ENCODE data around the gene TSGA10IP. TPM values are rescaled to one million over a fixed set of nuclear protein-coding genes. Genes with fewer than 3 reads are reported as not detected.

The TSGA10IP gene
- total and polyA plus RNA-seq, 2 experiments from 2014 or later, result 1.6 to 2.0 TPM

- Histone ChIP-seq H3K36me3 (ENCODE audit: insufficient read depth) (no peaks in the 10 kb centered on the region), H3K27ac (ENCODE audit: low read depth) (no peak overlapping the region), H3K4me2 (peak overlapping the region; percentile 40; the same call in 1 of the 2 replicates), H3K79me2 (replicated peaks; ENCODE audit: insufficient read depth) (no peaks in the 10 kb centered on the region), H3K27me3 (ENCODE audit: insufficient read depth) (peaks cover 61% of the 10 kb centered on the region), H3K4me3 (no peak overlapping the region), H2AFZ (no peak overlapping the region), H3F3A (replicated peaks; ENCODE audit: low read depth) (peaks cover 16% of the 10 kb centered on the region), H3K4me1 (ENCODE audit: insufficient read depth) (peaks cover 8% of the 10 kb centered on the region), H4K20me1 (replicated peaks; ENCODE audit: insufficient read depth) (no peaks in the 10 kb centered on the region), H3K9me2 (ENCODE audit: insufficient read depth) (no peaks in the 10 kb centered on the region)
- Mint-ChIP-seq H3K9me3 (peaks cover 2% of the 10 kb centered on the region; the same call in 1 of the 3 replicates), H3K27me3 (ENCODE audit: insufficient read depth, low read depth, poor library complexity) (peaks cover 47% of the 10 kb centered on the region), H3K36me3 (ENCODE audit: low read depth) (no peaks in the 10 kb centered on the region), H3K27ac (no peak overlapping the region), H3K4me3 (no peak overlapping the region), H3K4me1 (peaks cover 7% of the 10 kb centered on the region; the same call in 2 of the 3 replicates)
- ATAC-seq (peak; percentile 10), DNase-seq (ENCODE audit: low spot score) (peak; percentile 72)
- TF ChIP-seq EZH2 (IDR thresholded peaks at IDR 0.05; ENCODE audit: low read depth, unreplicated experiment) (no peak), REST (IDR thresholded peaks at IDR 0.05; ENCODE audit: unreplicated experiment) (no peak), CTCF (conservative IDR thresholded peaks at IDR 0.05; ENCODE audit: low read depth in 2 of 2) (no peak), JUNB (IDR thresholded peaks at IDR 0.05; ENCODE audit: unreplicated experiment) (no peak), STAT1 (IDR thresholded peaks at IDR 0.05; ENCODE audit: unreplicated experiment) (no peak), NANOG (IDR thresholded peaks at IDR 0.05; ENCODE audit: borderline replicate concordance) (no peak), ZNF114 (CRISPR knock-in tag; IDR thresholded peaks at IDR 0.05) (no peak), ZNF331 (CRISPR knock-in tag; IDR thresholded peaks at IDR 0.05; ENCODE audit: low read depth) (no peak), POLR2AphosphoS5 (IDR thresholded peaks at IDR 0.05; ENCODE audit: low read depth) (no peak), CREB1 (CRISPR knock-in tag; IDR thresholded peaks at IDR 0.05; ENCODE audit: low read depth) (no peak), EZH2phosphoT487 (IDR thresholded peaks at IDR 0.05; ENCODE audit: unreplicated experiment) (no peak)
- TF ChIP-seq, protein P1, sequence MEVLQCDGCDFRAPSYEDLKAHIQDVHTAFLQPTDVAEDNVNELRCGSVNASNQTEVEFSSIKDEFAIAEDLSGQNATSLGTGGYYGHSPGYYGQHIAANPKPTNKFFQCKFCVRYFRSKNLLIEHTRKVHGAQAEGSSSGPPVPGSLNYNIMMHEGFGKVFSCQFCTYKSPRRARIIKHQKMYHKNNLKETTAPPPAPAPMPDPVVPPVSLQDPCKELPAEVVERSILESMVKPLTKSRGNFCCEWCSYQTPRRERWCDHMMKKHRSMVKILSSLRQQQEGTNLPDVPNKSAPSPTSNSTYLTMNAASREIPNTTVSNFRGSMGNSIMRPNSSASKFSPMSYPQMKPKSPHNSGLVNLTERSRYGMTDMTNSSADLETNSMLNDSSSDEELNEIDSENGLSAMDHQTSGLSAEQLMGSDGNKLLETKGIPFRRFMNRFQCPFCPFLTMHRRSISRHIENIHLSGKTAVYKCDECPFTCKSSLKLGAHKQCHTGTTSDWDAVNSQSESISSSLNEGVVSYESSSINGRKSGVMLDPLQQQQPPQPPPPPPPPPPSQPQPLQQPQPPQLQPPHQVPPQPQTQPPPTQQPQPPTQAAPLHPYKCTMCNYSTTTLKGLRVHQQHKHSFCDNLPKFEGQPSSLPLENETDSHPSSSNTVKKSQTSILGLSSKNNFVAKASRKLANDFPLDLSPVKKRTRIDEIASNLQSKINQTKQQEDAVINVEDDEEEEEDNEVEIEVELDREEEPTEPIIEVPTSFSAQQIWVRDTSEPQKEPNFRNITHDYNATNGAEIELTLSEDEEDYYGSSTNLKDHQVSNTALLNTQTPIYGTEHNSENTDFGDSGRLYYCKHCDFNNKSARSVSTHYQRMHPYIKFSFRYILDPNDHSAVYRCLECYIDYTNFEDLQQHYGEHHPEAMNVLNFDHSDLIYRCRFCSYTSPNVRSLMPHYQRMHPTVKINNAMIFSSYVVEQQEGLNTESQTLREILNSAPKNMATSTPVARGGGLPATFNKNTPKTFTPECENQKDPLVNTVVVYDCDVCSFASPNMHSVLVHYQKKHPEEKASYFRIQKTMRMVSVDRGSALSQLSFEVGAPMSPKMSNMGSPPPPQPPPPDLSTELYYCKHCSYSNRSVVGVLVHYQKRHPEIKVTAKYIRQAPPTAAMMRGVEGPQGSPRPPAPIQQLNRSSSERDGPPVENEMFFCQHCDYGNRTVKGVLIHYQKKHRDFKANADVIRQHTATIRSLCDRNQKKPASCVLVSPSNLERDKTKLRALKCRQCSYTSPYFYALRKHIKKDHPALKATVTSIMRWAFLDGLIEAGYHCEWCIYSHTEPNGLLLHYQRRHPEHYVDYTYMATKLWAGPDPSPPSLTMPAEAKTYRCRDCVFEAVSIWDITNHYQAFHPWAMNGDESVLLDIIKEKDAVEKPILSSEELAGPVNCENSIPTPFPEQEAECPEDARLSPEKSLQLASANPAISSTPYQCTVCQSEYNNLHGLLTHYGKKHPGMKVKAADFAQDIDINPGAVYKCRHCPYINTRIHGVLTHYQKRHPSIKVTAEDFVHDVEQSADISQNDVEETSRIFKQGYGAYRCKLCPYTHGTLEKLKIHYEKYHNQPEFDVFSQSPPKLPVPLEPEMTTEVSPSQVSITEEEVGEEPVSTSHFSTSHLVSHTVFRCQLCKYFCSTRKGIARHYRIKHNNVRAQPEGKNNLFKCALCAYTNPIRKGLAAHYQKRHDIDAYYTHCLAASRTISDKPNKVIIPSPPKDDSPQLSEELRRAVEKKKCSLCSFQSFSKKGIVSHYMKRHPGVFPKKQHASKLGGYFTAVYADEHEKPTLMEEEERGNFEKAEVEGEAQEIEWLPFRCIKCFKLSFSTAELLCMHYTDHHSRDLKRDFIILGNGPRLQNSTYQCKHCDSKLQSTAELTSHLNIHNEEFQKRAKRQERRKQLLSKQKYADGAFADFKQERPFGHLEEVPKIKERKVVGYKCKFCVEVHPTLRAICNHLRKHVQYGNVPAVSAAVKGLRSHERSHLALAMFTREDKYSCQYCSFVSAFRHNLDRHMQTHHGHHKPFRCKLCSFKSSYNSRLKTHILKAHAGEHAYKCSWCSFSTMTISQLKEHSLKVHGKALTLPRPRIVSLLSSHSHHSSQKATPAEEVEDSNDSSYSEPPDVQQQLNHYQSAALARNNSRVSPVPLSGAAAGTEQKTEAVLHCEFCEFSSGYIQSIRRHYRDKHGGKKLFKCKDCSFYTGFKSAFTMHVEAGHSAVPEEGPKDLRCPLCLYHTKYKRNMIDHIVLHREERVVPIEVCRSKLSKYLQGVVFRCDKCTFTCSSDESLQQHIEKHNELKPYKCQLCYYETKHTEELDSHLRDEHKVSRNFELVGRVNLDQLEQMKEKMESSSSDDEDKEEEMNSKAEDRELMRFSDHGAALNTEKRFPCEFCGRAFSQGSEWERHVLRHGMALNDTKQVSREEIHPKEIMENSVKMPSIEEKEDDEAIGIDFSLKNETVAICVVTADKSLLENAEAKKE (CRISPR knock-in tag; IDR thresholded peaks at IDR 0.05), result no peak
- TF ChIP-seq, protein P2, sequence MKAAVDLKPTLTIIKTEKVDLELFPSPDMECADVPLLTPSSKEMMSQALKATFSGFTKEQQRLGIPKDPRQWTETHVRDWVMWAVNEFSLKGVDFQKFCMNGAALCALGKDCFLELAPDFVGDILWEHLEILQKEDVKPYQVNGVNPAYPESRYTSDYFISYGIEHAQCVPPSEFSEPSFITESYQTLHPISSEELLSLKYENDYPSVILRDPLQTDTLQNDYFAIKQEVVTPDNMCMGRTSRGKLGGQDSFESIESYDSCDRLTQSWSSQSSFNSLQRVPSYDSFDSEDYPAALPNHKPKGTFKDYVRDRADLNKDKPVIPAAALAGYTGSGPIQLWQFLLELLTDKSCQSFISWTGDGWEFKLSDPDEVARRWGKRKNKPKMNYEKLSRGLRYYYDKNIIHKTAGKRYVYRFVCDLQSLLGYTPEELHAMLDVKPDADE (IDR thresholded peaks at IDR 0.05), result no peak
These were observed 42.2 kb upstream of the TSGA10IP start for GRCh38 chr11:65903068-65903481.
